GM12801 (cell line): ENCODE data around the gene CDH20.

Experiments used
- CTCF ChIP-seq: IDR thresholded peaks from one replicate; pipeline ENCODE4 v1.5.1; 2011; ENCODE audit warnings: control low read depth; ENCODE audit not compliant: insufficient read length; ENCODE audit errors: extremely low read depth

Gene CDH20

GRCh38 chr18:61308004-61308403 is 25.2 kb upstream of the CDH20 start:
- no peak for TF ChIP-seq CTCF

DNA sequence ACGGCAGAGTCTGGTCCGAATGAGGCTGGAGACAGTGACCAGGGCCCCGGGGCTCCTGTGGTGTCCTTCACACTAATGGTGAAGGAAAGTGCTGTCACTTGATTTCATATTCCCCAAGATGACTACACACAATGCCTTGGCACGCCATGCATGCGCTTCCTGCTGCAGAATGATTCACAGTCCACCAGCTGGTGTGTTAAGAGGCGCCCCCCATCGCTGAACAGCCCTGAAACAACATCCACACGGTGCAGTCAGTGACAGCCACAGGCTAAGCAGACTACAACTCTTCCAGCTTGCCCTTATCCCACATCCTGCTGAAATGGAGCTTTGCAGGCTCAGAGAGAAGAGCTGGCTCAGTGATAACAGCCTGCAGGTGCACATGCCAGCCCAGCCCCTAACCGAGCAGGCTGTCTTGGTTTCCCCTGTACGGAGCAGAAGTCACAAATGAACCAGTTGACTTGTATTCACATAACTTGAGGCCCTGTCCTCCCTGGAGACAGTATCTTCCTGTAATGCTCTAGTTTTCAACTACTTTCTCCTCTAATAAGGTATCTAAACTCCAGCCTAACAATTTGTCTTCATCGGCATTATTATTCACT is 24.3 kb upstream of the CDH20 start:
- TF ChIP-seq CTCF: no peak

DNA sequence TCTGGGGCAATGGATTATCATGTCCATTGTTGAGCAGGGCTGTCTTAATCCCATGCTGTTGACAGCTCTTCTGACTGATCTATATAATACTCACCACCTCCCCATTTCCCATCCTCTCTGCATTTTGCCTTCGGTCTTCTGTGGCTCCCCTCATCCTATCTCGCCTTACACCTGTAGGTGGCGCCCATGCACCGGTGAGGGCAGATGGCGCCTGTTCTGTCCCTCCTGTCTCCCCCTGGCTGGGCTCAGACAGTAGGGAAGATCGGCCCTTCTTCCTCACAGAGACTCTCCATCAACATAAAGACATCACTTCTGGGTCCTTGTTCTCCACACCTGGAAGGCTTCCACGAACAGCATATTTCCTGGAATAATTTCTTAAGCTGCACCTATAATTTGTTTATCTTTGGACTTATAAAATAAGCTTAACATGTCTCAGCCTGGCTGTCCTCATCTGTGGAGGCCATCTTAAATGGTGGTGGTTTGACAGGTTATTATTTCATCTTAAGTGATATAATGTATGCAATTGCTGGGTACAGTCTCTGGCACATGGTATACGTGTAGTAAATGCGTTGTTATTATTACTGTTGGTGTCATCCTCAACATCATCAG is 10.9 kb upstream of the CDH20 start:
- no peak for TF ChIP-seq CTCF

GRCh38 chr18:61323951-61324350 is 9.3 kb upstream of the CDH20 start:
- no peak for TF ChIP-seq CTCF

GRCh38 chr18:61326407-61326806 is 6.8 kb upstream of the CDH20 start:
- TF ChIP-seq CTCF: no peak

DNA sequence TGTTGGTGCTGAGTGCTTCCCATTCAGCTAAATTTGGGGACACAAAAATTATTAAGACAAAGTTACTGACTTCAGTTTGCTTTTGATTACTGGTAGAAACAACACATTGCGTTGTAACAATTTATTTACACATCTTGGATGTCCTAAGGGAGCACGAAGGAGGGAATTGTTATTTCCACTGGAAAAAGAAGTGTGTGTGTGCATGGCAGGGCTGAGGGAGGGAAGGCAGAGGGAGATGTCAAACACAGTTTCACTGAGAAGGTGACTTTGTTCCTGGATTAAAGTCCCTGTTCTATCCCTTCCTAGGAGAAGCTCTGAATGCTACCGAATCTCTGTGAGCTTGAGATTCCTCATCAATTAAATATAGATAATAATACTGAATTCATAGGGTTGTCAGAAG is 3.8 kb upstream of the CDH20 start:
- no peak for TF ChIP-seq CTCF

DNA sequence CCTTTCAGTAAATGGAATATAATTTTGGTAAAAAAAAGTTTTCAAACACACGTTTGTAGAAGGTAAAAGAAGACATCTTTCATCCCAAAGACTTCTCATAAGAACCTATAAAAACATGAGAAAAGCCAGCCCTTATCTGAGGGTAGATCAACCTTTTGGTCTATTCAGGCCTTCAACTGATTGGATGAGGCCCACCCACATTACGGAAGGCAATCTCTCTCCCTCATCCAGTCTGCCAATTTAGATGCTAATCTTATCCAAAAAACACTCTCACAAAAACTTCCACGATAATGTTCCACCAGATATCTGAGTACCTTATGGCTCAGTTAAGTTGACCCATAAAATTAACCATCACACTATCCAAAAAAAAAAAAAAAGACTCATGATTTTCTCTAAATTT is 2.2 kb upstream of the CDH20 start:
- TF ChIP-seq CTCF: no peak
